ENCODE results near the gene VSIR. TPM values are rescaled to one million over a fixed set of nuclear protein-coding genes. Genes with fewer than 3 reads are reported as not detected.

VSIR gene
- total RNA-seq, 2 donors from 2014 or later, result 14.8 to 17.1 TPM

DNA sequence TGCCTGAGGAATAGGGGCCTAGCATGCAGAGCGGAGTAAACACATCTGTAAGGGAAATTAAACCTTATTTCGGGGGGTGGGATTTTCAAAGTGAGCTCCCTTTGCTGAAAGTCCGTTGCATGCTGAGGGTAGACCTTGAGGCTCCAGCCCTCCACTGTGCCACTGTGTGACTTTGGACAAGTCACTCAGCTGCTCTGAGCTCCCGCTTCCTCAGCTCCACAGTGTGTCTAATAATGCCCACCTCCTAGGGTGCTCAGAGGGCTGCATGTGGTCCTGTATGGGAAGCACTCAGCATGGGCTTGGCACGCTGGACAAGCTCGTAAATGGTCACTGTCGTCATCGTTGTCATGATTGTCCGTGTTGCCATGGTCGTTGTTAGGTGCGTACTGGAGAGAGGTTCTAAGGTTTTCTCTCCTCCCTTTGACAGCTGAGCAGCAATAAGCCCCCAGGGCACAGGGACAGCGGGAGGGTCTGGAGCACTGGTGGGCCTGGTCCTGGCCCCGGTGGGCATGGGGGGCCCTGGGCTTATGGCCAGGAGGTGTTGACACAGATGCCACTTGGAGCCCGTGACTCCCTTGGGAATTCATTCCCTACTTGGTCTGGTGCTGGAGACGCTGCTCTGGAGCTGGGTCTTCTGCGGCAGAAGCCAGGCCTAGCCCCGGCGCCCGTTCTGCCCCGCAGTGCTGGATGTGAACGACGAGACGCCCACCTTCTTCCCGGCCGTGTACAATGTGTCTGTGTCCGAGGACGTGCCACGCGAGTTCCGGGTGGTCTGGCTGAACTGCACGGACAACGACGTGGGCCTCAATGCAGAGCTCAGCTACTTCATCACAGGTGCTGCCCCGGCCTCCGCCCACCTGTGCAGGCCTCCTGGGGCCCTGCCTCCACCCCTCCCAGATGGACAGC is 66.9 kb downstream of the VSIR start:
- H3K4me1 ChIP-seq, result no peaks in the 10 kb centered on the region
- no peak overlapping the region for H3K4me3 ChIP-seq
- WGBS, 2 donors, result 73 to 76% methylated on average over 28 to 35 of the region's 35 CpGs
- H3K27me3 ChIP-seq, result no peaks in the 10 kb centered on the region
- DNase-seq, result no peak
- no peak for ATAC-seq
- H3K27ac ChIP-seq, result no peak overlapping the region
- intact Hi-C loops (cut with DNase I), result no loop called here
- no peaks in the 10 kb centered on the region for H3K9me3 ChIP-seq
- TF ChIP-seq POLR2A (IDR thresholded peaks at IDR 0.05), result no peak
- TF ChIP-seq, protein P1, sequence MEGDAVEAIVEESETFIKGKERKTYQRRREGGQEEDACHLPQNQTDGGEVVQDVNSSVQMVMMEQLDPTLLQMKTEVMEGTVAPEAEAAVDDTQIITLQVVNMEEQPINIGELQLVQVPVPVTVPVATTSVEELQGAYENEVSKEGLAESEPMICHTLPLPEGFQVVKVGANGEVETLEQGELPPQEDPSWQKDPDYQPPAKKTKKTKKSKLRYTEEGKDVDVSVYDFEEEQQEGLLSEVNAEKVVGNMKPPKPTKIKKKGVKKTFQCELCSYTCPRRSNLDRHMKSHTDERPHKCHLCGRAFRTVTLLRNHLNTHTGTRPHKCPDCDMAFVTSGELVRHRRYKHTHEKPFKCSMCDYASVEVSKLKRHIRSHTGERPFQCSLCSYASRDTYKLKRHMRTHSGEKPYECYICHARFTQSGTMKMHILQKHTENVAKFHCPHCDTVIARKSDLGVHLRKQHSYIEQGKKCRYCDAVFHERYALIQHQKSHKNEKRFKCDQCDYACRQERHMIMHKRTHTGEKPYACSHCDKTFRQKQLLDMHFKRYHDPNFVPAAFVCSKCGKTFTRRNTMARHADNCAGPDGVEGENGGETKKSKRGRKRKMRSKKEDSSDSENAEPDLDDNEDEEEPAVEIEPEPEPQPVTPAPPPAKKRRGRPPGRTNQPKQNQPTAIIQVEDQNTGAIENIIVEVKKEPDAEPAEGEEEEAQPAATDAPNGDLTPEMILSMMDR (IDR thresholded peaks at IDR 0.05), result no peak
- H3K36me3 ChIP-seq (replicated peaks in 1 of 2; ENCODE audit: insufficient read depth in 1 of 2, low read depth in 2 of 2), result no peaks in the 10 kb centered on the region

DNA sequence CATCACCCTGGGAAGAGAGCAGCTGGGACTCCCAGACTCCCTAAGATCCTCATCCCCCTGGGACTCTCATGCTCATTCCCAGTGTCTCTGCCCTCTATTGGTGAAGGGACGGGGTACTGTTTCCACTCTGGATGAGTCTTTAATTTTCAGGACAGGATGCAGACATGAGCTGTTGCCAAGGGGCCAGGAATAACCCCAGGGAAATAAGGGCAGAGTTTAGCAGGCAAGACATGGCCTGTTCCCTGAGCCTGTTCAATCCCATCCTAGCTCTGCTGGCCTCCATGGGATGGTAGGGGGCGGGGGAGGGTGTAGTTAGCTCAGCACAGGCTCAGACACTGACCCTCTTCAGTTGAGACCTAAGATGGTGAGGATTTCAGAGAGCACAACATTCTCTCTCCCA is 67.7 kb downstream of the VSIR start:
- no peaks in the 10 kb centered on the region for H3K27me3 ChIP-seq
- 51 to 53% methylated on average over 2 of the region's 2 CpGs for WGBS, 2 donors
- intact Hi-C loops (cut with DNase I), result no loop called here
- TF ChIP-seq, protein P1 (IDR thresholded peaks at IDR 0.05), result no peak
- no peak for TF ChIP-seq POLR2A (IDR thresholded peaks at IDR 0.05)
- H3K9me3 ChIP-seq, result no peaks in the 10 kb centered on the region
- H3K27ac ChIP-seq, result no peak overlapping the region
- ATAC-seq (no peak), DNase-seq (no peak)
- H3K4me3 ChIP-seq, result no peak overlapping the region
- no peaks in the 10 kb centered on the region for H3K4me1 ChIP-seq
- H3K36me3 ChIP-seq (replicated peaks in 1 of 2; ENCODE audit: insufficient read depth in 1 of 2, low read depth in 2 of 2), result no peaks in the 10 kb centered on the region

DNA sequence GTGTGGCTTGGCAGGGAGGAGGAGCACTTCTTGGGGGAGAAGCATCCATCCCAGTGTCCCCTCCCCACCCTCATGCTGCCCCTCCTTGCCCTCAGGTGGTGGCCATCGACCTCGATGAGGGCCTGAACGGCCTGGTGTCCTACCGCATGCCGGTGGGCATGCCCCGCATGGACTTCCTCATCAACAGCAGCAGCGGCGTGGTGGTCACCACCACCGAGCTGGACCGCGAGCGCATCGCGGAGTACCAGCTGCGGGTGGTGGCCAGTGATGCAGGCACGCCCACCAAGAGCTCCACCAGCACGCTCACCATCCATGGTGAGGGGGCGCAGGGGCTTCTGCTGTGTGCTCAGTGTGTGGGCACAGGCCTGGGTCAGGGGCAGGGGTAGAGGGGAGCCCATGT is 68.5 kb downstream of the VSIR start:
- Histone ChIP-seq H3K27me3 (no peaks in the 10 kb centered on the region), H3K36me3 (replicated peaks in 1 of 2; ENCODE audit: insufficient read depth in 1 of 2, low read depth in 2 of 2) (no peaks in the 10 kb centered on the region), H3K9me3 (no peaks in the 10 kb centered on the region), H3K27ac (no peak overlapping the region), H3K4me1 (no peaks in the 10 kb centered on the region), H3K4me3 (no peak overlapping the region)
- WGBS, 2 donors, result 82 to 88% methylated on average over 6 to 18 of the region's 18 CpGs
- TF ChIP-seq, protein P1 (IDR thresholded peaks at IDR 0.05), result no peak
- TF ChIP-seq POLR2A (IDR thresholded peaks at IDR 0.05), result no peak
- no peak for DNase-seq
- no peak for ATAC-seq
- intact Hi-C loops (cut with DNase I), result no loop called here

DNA sequence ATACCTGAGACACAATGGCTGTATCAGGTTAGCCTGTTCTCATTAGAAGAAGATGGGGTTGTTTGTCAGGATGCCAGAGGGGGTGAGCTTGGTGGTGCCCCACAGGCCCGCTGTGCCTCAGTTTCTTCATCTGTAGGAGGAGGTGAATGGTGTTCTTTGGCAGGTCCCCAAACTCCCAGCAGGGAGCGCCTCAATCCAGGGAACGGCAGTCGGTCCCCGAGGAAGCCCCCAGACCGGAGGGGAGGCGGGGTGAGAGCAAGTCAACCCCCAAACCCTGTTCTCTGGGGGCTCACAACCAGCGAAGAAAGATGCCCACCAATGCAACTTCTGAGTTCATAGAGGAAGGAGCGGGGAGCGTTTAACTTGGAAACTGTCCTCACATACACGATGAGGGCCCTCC is 69.7 kb downstream of the VSIR start:
- ATAC-seq (no peak), DNase-seq (no peak)
- Histone ChIP-seq H3K4me3 (no peak overlapping the region), H3K36me3 (replicated peaks in 1 of 2; ENCODE audit: insufficient read depth in 1 of 2, low read depth in 2 of 2) (no peaks in the 10 kb centered on the region), H3K9me3 (no peaks in the 10 kb centered on the region), H3K4me1 (no peaks in the 10 kb centered on the region), H3K27me3 (no peaks in the 10 kb centered on the region), H3K27ac (no peak overlapping the region)
- intact Hi-C loops (cut with DNase I), result no loop called here
- TF ChIP-seq POLR2A (IDR thresholded peaks at IDR 0.05), result no peak
- TF ChIP-seq, protein P1 (IDR thresholded peaks at IDR 0.05), result no peak
- 53 to 58% methylated on average over 11 of the region's 11 CpGs for WGBS, 2 donors
